Smooth muscle cell (in vitro differentiated cells): Measurements from ENCODE around the gene UBE3C. TPM values are rescaled to one million over a fixed set of nuclear protein-coding genes. Genes with fewer than 3 reads are reported as not detected.

Source experiments
- DNase-seq: peaks from one replicate; lab custom pipeline; 2025; ENCODE audit not compliant: unreplicated experiment; lab: John Stamatoyannopoulos, UW
- H2AFZ ChIP-seq: fragments of 200-600 bp; sonication (generic); 2 replicates; pipeline ENCODE4 v1.6.0; 2016; ENCODE audit warnings: antibody characterized with exemption, low read depth, mild to moderate bottlenecking
- H3F3A ChIP-seq: fragments of 200-600 bp; sonication (generic); 2 replicates; pipeline ENCODE4 v1.6.0; 2017; ENCODE audit warnings: antibody characterized with exemption, low read depth
- H3K27ac ChIP-seq: fragments of 200-600 bp; sonication (generic); 2 replicates; pipeline ENCODE4 v1.5.1; 2016; ENCODE audit warnings: low read depth, mild to moderate bottlenecking
- H3K27me3 ChIP-seq: fragments of 200-600 bp; sonication (generic); 2 replicates; pipeline ENCODE4 v1.6.1; 2016; ENCODE audit warnings: low read depth, mild to moderate bottlenecking
- H3K36me3 ChIP-seq: fragments of 200-600 bp; sonication (generic); 2 replicates; pipeline ENCODE4 v1.5.1; 2016; ENCODE audit warnings: low read depth
- H3K4me1 ChIP-seq: fragments of 200-600 bp; sonication (generic); 2 replicates; pipeline ENCODE4 v1.5.1; 2016; ENCODE audit warnings: low read depth
- H3K4me2 ChIP-seq: fragments of 200-600 bp; sonication (generic); 2 replicates; pipeline ENCODE4 v1.6.0; 2016; ENCODE audit warnings: mild to moderate bottlenecking
- H3K4me3 ChIP-seq: fragments of 200-600 bp; sonication (generic); 2 replicates; pipeline ENCODE4 v1.5.1; 2016; ENCODE audit warnings: mild to moderate bottlenecking
- H3K79me2 ChIP-seq: fragments of 200-600 bp; sonication (generic); 2 replicates; pipeline ENCODE4 v1.6.0; 2016; ENCODE audit warnings: low read depth, mild to moderate bottlenecking
- H3K9ac ChIP-seq: fragments of 200-600 bp; sonication (generic); 2 replicates; pipeline ENCODE4 v1.6.0; 2016; ENCODE audit warnings: low read depth
- H3K9me3 ChIP-seq: fragments of 200-600 bp; sonication (generic); replicated peaks from 2 replicates; pipeline ENCODE4 v1.5.1; 2016; ENCODE audit warnings: low read depth
- H4K20me1 ChIP-seq: fragments of 200-600 bp; sonication (generic); 2 replicates; pipeline ENCODE4 v1.6.0; 2016; ENCODE audit warnings: low read depth
- CTCF ChIP-seq: fragments of 200-600 bp; sonication (generic); IDR thresholded peaks from 2 replicates; pipeline ENCODE4 v1.5.1; 2017; ENCODE audit warnings: borderline replicate concordance, mild to moderate bottlenecking, antibody characterized with exemption; ENCODE audit not compliant: insufficient read depth, poor library complexity, severe bottlenecking
- WGBS: methylation state at CpG from one replicate; pipeline ENCODE4 v1.1.7; 2016; ENCODE audit warnings: low lambda C conversion rate; 5-methylcytosine and 5-hydroxymethylcytosine counted together
- polyA plus RNA-seq: library from polyadenylated mRNA; unstranded; fragments of >200 nt; fragmentation: Nextera tagmentation; extraction: Ambion mirVana; gene quantifications from 2 replicates; pipeline ENCODE4 v1.2.1, GENCODE V29; 2016
- total RNA-seq: library from RNA; depleted of rRNA; stranded (reverse); fragments of >200 nt; gene quantifications from 2 replicates; pipeline ENCODE4 v1.2.3, GENCODE V29; 2014

UBE3C gene
- total and polyA plus RNA-seq, 2 experiments from 2014 or later, result 16.3 to 43.1 TPM

- no peaks in the 10 kb centered on the region for H3K27me3 ChIP-seq
- no peak overlapping the region for H2AFZ ChIP-seq
- no peak overlapping the region for H3K27ac ChIP-seq
- H3F3A ChIP-seq, result no peaks in the 10 kb centered on the region
- DNase-seq, result no peak
- H3K9me3 ChIP-seq, result no peaks in the 10 kb centered on the region
- TF ChIP-seq CTCF, result no peak
- no peak overlapping the region for H3K9ac ChIP-seq
- WGBS, result 95% methylated on average over 12 of the region's 12 CpGs
- H3K4me1 ChIP-seq, result no peaks in the 10 kb centered on the region
- no peak overlapping the region for H3K4me3 ChIP-seq
- H3K4me2 ChIP-seq, result no peak overlapping the region
- H4K20me1 ChIP-seq, result no peaks in the 10 kb centered on the region
- no peaks in the 10 kb centered on the region for H3K79me2 ChIP-seq
- peaks cover 16% of the 10 kb centered on the region for H3K36me3 ChIP-seq
Measured at GRCh38 chr7:157265051-157265450, 126.3 kb downstream of the UBE3C start.

- Histone ChIP-seq H3K4me2 (no peak overlapping the region), H3K4me3 (no peak overlapping the region), H3K9ac (no peak overlapping the region), H3K4me1 (no peaks in the 10 kb centered on the region), H2AFZ (no peak overlapping the region), H3K27me3 (no peaks in the 10 kb centered on the region), H3K27ac (no peak overlapping the region), H4K20me1 (no peaks in the 10 kb centered on the region), H3K79me2 (no peaks in the 10 kb centered on the region), H3K36me3 (peaks cover 7% of the 10 kb centered on the region), H3F3A (no peaks in the 10 kb centered on the region), H3K9me3 (no peaks in the 10 kb centered on the region)
- TF ChIP-seq CTCF, result no peak
- no peak for DNase-seq
- WGBS, result 85% methylated on average over 7 of the region's 7 CpGs
Measured at GRCh38 chr7:157266272-157266671, 127.5 kb downstream of the UBE3C start.

GRCh38 chr7:157267516-157267915 lies 128.8 kb downstream of the UBE3C start:
- no peak overlapping the region for H2AFZ ChIP-seq
- no peaks in the 10 kb centered on the region for H3F3A ChIP-seq
- 97% methylated on average over 13 of the region's 13 CpGs for WGBS
- no peak overlapping the region for H3K4me2 ChIP-seq
- peaks cover 5% of the 10 kb centered on the region for H3K36me3 ChIP-seq
- no peak overlapping the region for H3K27ac ChIP-seq
- H3K9me3 ChIP-seq, result no peaks in the 10 kb centered on the region
- no peaks in the 10 kb centered on the region for H3K27me3 ChIP-seq
- no peaks in the 10 kb centered on the region for H3K4me1 ChIP-seq
- H3K4me3 ChIP-seq, result no peak overlapping the region
- H4K20me1 ChIP-seq, result no peaks in the 10 kb centered on the region
- H3K79me2 ChIP-seq, result no peaks in the 10 kb centered on the region
- TF ChIP-seq CTCF, result no peak
- H3K9ac ChIP-seq, result no peak overlapping the region
- DNase-seq, result no peak

- Histone ChIP-seq H3K9me3 (no peaks in the 10 kb centered on the region), H3K9ac (no peak overlapping the region), H3K36me3 (peaks cover 5% of the 10 kb centered on the region), H3K4me3 (no peak overlapping the region), H3F3A (no peaks in the 10 kb centered on the region), H4K20me1 (no peaks in the 10 kb centered on the region), H3K27ac (no peak overlapping the region), H2AFZ (no peak overlapping the region), H3K4me1 (no peaks in the 10 kb centered on the region), H3K4me2 (no peak overlapping the region), H3K79me2 (no peaks in the 10 kb centered on the region), H3K27me3 (no peaks in the 10 kb centered on the region)
- no peak for DNase-seq
- 96% methylated on average over 5 of the region's 5 CpGs for WGBS
- no peak for TF ChIP-seq CTCF
Measured at GRCh38 chr7:157267956-157268355, 129.2 kb downstream of the UBE3C start.
